Fibroblast of lung (primary cell): ENCODE measurements around the gene DXO.
"Not testable (repeated sequence)": the region's sequence is repeated elsewhere in the genome, so short reads cannot be mapped to it uniquely, and the experiment has no call there.

Experiments used
- EZH2 ChIP-seq: IDR thresholded peaks from 2 replicates; pipeline ENCODE4 v1.5.1; 2012; ENCODE audit warnings: low read length, control low read depth, mild to moderate bottlenecking; ENCODE audit errors: missing control alignments
- TF ChIP-seq, protein P1 (sequence below), 2 donors: IDR thresholded peaks in 1 of 2; conservative IDR thresholded peaks in 1 of 2; 1 replicate in 1 of 2; 2 replicates in 1 of 2; pipeline ENCODE4 v1.5.1; 2011 to 2012; ENCODE audit warnings: low read length in 2 of 2, control low read depth in 1 of 2, inconsistent platforms in 1 of 2, low read depth in 1 of 2, mild to moderate bottlenecking in 1 of 2

DNA sequence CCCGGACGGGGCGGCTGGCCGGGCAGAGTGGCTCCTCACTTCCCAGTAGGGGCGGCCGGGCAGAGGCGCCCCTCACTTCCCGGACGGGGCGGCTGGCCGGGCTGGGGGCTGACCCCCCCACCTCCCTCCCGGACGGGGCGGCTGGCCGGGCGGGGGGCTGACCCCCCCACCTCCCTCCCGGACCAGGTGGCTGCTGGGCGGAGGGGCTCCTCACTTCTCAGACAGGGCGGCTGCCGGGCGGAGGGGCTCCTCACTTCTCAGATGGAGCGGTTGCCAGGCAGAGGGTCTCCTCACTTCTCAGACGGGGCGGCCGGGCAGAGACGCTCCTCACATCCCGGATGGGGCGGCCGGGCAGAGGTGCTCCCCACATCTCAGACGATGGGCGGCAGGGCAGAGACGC lies 39.8 kb downstream of the DXO start:
- TF ChIP-seq, protein P1, sequence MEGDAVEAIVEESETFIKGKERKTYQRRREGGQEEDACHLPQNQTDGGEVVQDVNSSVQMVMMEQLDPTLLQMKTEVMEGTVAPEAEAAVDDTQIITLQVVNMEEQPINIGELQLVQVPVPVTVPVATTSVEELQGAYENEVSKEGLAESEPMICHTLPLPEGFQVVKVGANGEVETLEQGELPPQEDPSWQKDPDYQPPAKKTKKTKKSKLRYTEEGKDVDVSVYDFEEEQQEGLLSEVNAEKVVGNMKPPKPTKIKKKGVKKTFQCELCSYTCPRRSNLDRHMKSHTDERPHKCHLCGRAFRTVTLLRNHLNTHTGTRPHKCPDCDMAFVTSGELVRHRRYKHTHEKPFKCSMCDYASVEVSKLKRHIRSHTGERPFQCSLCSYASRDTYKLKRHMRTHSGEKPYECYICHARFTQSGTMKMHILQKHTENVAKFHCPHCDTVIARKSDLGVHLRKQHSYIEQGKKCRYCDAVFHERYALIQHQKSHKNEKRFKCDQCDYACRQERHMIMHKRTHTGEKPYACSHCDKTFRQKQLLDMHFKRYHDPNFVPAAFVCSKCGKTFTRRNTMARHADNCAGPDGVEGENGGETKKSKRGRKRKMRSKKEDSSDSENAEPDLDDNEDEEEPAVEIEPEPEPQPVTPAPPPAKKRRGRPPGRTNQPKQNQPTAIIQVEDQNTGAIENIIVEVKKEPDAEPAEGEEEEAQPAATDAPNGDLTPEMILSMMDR (conservative IDR thresholded peaks at IDR 0.05 in 1 of 2, IDR thresholded peaks at IDR 0.05 in 1 of 2; ENCODE audit: low read depth in 1 of 2, low read length in 2 of 2): not testable (repeated sequence)
- not testable (repeated sequence) for TF ChIP-seq EZH2
